ENCODE results near the gene NRSN2.
"Not testable (repeated sequence)": the region's sequence is repeated elsewhere in the genome, so short reads cannot be mapped to it uniquely, and the experiment has no call there.

Gene NRSN2

DNA sequence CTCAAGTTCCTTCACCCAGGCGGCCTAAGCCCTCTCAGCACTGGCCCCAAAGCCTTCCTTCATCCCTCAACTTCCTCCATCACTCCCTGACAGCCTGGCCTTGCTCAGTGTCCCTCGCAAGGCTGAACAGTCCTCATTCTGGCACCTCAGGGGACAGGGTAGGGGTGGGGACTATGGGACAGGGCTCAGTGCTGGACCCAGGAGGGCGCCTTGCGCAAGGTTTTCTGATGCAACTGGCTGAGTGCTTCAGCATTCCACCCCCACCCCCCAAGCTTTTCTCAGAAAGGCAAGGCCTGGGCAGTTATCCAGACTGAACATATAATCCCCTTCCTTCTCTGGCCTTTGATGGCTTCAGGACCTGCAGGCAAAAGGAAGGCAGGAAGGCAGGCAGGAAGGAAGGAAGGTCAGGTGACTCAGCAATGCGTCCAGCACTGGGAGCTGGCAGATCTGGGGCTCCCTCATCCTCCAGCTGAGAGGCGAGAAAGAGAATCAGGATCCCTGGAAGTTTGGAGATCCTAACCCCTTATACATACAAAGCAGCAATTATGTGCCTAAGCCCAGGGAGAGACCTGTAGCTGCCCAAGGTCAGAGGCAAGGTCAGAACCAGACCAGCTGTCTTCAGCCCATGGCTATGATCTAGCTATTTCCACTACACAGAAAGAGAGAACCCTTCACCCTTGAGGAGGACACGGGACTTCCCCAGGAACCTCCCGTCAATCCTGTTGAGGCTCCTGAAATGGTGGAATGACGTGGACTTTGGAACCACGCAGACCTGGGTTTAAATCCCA is 25.0 kb downstream of the NRSN2 start:
- H3K36me3 ChIP-seq (ENCODE audit: insufficient read depth), result no peaks in the 10 kb centered on the region
- H3K27me3 ChIP-seq (ENCODE audit: insufficient read depth, low read depth), result no peaks in the 10 kb centered on the region
- no peak overlapping the region for H3K27ac ChIP-seq
- H3K4me2 ChIP-seq, result no peak overlapping the region
- TF ChIP-seq, protein P1, sequence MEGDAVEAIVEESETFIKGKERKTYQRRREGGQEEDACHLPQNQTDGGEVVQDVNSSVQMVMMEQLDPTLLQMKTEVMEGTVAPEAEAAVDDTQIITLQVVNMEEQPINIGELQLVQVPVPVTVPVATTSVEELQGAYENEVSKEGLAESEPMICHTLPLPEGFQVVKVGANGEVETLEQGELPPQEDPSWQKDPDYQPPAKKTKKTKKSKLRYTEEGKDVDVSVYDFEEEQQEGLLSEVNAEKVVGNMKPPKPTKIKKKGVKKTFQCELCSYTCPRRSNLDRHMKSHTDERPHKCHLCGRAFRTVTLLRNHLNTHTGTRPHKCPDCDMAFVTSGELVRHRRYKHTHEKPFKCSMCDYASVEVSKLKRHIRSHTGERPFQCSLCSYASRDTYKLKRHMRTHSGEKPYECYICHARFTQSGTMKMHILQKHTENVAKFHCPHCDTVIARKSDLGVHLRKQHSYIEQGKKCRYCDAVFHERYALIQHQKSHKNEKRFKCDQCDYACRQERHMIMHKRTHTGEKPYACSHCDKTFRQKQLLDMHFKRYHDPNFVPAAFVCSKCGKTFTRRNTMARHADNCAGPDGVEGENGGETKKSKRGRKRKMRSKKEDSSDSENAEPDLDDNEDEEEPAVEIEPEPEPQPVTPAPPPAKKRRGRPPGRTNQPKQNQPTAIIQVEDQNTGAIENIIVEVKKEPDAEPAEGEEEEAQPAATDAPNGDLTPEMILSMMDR (conservative IDR thresholded peaks at IDR 0.05; ENCODE audit: low read depth, low read length), result no peak
- no peaks in the 10 kb centered on the region for H3K79me2 ChIP-seq (ENCODE audit: insufficient read depth, low read depth)
- H4K20me1 ChIP-seq (ENCODE audit: insufficient read depth), result no peaks in the 10 kb centered on the region
- H3K9ac ChIP-seq, result no peak overlapping the region
- H2AFZ ChIP-seq (ENCODE audit: low read depth), result no peak overlapping the region
- peaks cover 34% of the 10 kb centered on the region for H3K4me1 ChIP-seq (ENCODE audit: low read depth, poor library complexity, severe bottlenecking)
- H3K4me3 ChIP-seq (IDR thresholded peaks at IDR 0.05; ENCODE audit: insufficient read depth, low read depth, low read length), result no peak overlapping the region

DNA sequence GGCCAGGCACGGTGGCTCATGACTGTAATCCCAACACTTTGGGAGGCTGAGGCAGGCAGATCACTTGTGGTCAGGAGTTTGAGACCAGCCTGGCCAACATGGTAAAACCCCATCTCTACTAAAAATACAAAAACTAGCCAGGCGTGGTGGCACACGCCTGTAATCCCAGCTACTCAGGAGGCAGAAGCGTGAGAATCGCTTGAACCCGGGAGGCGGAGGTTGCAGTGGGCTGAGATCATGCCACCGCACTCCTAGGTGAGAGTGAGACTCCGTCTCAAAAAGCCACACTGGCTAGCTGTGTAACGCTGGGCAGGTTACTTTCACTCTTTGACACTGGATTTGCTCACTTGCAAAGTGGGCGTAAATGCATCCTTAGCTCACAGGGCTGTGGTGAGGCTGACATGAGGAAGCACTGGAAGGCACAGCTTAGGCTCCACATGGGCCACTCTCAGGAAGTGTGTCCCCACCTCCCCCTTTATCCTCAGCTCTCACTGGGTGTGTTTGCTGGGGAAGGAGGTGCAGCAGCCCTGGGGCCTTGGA is 25.7 kb downstream of the NRSN2 start:
- H3K4me2 ChIP-seq; H3K27me3 ChIP-seq (ENCODE audit: insufficient read depth, low read depth); H3K36me3 ChIP-seq (ENCODE audit: insufficient read depth); H3K27ac ChIP-seq; H2AFZ ChIP-seq (ENCODE audit: low read depth); H4K20me1 ChIP-seq (ENCODE audit: insufficient read depth); H3K79me2 ChIP-seq (ENCODE audit: insufficient read depth, low read depth); H3K9ac ChIP-seq; H3K4me3 ChIP-seq (IDR thresholded peaks at IDR 0.05; ENCODE audit: insufficient read depth, low read depth, low read length): not testable (repeated sequence)
- H3K4me1 ChIP-seq (ENCODE audit: low read depth, poor library complexity, severe bottlenecking), result peaks cover 34% of the 10 kb centered on the region

DNA sequence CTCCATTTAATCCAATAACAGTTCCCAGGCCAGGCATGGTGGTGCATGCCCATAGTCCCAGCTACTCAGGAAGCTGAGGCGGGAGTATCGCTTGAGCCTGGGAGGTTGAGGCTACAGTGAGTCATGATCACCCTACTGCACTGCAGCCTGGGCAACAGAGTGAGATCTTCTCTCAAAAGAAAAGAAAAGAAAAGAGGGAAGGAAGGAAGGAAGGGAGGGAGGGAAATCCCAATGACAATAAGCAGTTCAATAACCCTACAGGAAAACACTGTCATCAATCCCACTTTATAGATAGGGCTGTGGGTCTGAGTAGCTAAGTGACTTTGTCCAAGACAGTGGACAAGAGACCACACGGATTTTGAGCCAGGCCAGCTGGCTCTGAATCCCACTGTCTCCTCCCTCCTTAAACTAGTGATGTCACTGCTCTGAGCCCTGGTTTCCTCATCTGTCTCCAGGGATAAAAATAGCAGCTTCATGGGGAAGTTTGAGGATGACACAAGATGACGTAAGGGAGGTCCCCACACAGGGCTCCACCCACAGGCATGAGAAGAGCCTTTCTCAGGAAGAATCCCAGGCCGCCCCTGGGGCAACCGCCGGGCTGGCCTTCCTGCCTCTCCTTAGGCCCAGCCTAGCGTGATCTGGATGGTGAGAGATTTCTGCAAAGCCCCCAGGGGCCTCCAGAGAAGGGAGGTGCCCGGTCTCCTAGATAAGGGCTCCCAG is 26.4 kb downstream of the NRSN2 start:
- no peaks in the 10 kb centered on the region for H3K79me2 ChIP-seq (ENCODE audit: insufficient read depth, low read depth)
- H3K9ac ChIP-seq, result no peak overlapping the region
- H3K27ac ChIP-seq, result no peak overlapping the region
- H3K27me3 ChIP-seq (ENCODE audit: insufficient read depth, low read depth), result no peaks in the 10 kb centered on the region
- H4K20me1 ChIP-seq (ENCODE audit: insufficient read depth), result no peaks in the 10 kb centered on the region
- TF ChIP-seq, protein P1 (conservative IDR thresholded peaks at IDR 0.05; ENCODE audit: low read depth, low read length), result no peak
- H3K4me1 ChIP-seq (ENCODE audit: low read depth, poor library complexity, severe bottlenecking), result peaks cover 34% of the 10 kb centered on the region
- no peak overlapping the region; the same call in 1 of the 2 replicates for H3K4me2 ChIP-seq
- H3K36me3 ChIP-seq (ENCODE audit: insufficient read depth), result no peaks in the 10 kb centered on the region
- no peak overlapping the region for H2AFZ ChIP-seq (ENCODE audit: low read depth)
- H3K4me3 ChIP-seq (IDR thresholded peaks at IDR 0.05; ENCODE audit: insufficient read depth, low read depth, low read length), result no peak overlapping the region

DNA sequence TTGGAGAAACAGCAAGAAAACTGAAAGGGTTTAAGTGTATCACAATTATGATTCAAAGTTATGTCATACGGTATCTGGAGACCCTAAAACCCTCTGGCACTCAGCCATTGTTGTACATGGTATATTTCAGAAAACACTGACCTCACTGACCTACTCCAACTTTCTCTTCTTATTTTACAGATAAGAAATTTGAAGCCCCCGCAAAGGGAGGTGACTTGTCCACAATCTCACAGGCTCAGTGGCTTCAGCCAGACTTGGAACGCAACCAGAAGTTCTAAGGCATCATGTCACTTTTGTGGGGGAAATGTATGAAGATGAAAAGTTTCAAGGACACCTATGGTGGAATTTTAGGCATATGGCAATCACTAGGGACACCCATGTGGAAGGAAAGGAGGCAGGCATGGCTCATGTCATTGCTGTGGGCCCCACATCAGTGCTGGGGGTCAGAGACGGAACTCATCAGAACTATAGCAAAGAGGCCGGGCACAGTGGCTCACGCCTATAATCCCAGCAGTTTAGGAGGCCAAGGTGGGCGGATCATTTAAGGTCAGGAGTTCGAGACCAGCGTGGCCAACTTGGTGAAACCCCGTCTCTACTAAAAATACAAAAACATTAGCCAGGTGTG is 28.5 kb downstream of the NRSN2 start:
- Histone ChIP-seq H3K79me2 (ENCODE audit: insufficient read depth, low read depth) (no peaks in the 10 kb centered on the region), H3K4me3 (IDR thresholded peaks at IDR 0.05; ENCODE audit: insufficient read depth, low read depth, low read length) (no peak overlapping the region), H3K27me3 (ENCODE audit: insufficient read depth, low read depth) (no peaks in the 10 kb centered on the region), H3K9ac (no peak overlapping the region), H3K36me3 (ENCODE audit: insufficient read depth) (no peaks in the 10 kb centered on the region), H3K4me2 (no peak overlapping the region), H2AFZ (ENCODE audit: low read depth) (no peak overlapping the region), H3K27ac (no peak overlapping the region), H4K20me1 (ENCODE audit: insufficient read depth) (no peaks in the 10 kb centered on the region), H3K4me1 (ENCODE audit: low read depth, poor library complexity, severe bottlenecking) (peaks cover 40% of the 10 kb centered on the region)
- TF ChIP-seq, protein P1 (conservative IDR thresholded peaks at IDR 0.05; ENCODE audit: low read depth, low read length), result no peak

Measured in KMS-11 (cell line).